Jurkat, Clone E6-1 (cell line): ENCODE data around the gene PELI3.
"Not testable (repeated sequence)": the region's sequence is repeated elsewhere in the genome, so short reads cannot be mapped to it uniquely, and the experiment has no call there.

Experiments
- DNase-seq: peaks from one replicate; pipeline ENCODE4 v3.0.0-alpha.2; 2011; ENCODE audit warnings: low read depth, low spot score
- H3K4me3 ChIP-seq: 2 replicates; pipeline ENCODE4 v1.5.1; 2011; ENCODE audit warnings: mild to moderate bottlenecking, low read length, control low read depth, moderate library complexity

The PELI3 gene

GRCh38 chr11:66440940-66441282 is 25.8 kb upstream of the PELI3 start:
- not testable (repeated sequence) for H3K4me3 ChIP-seq, DNase-seq

GRCh38 chr11:66443602-66444001 is 23.1 kb upstream of the PELI3 start:
- no peak overlapping the region for H3K4me3 ChIP-seq
- DNase-seq: no peak

- no peak overlapping the region for H3K4me3 ChIP-seq
- DNase-seq: no peak
These were observed 19.7 kb upstream of the PELI3 start for GRCh38 chr11:66447012-66447411.

GRCh38 chr11:66448523-66448922 is 18.2 kb upstream of the PELI3 start:
- DNase-seq: no peak
- no peak overlapping the region for H3K4me3 ChIP-seq

- no peak for DNase-seq
- no peak overlapping the region for H3K4me3 ChIP-seq
These were observed 16.1 kb upstream of the PELI3 start for GRCh38 chr11:66450560-66450959.

GRCh38 chr11:66451663-66452062 is 15.0 kb upstream of the PELI3 start:
- no peak overlapping the region for H3K4me3 ChIP-seq
- no peak for DNase-seq

GRCh38 chr11:66454247-66454646 is 12.5 kb upstream of the PELI3 start:
- no peak overlapping the region for H3K4me3 ChIP-seq
- DNase-seq: no peak

GRCh38 chr11:66454828-66455227 is 11.9 kb upstream of the PELI3 start:
- H3K4me3 ChIP-seq: no peak overlapping the region
- no peak for DNase-seq

GRCh38 chr11:66457826-66458225 is 8.9 kb upstream of the PELI3 start:
- no peak for DNase-seq
- H3K4me3 ChIP-seq: no peak overlapping the region

- no peak for DNase-seq
- no peak overlapping the region for H3K4me3 ChIP-seq
These were observed 7.4 kb upstream of the PELI3 start for GRCh38 chr11:66459138-66459778.

- no peak for DNase-seq
- H3K4me3 ChIP-seq: no peak overlapping the region
These were observed 4.7 kb upstream of the PELI3 start for GRCh38 chr11:66462010-66462409.

GRCh38 chr11:66462911-66463310 is 3.8 kb upstream of the PELI3 start:
- no peak for DNase-seq
- H3K4me3 ChIP-seq: no peak overlapping the region

GRCh38 chr11:66464116-66464515 is 2.6 kb upstream of the PELI3 start:
- DNase-seq, H3K4me3 ChIP-seq: not testable (repeated sequence)

GRCh38 chr11:66464916-66465315 is 1.8 kb upstream of the PELI3 start:
- DNase-seq: no peak
- H3K4me3 ChIP-seq: no peak overlapping the region

- no peak for DNase-seq
- peak overlapping the region; percentile 61 for H3K4me3 ChIP-seq
These were observed 1.1 kb upstream of the PELI3 start for GRCh38 chr11:66465373-66466224.

GRCh38 chr11:66467034-66467659 is 442 bp downstream of the PELI3 start:
- DNase-seq: no peak
- peak overlapping the region; percentile 61 for H3K4me3 ChIP-seq

- DNase-seq: no peak
- peak overlapping the region; percentile 61 for H3K4me3 ChIP-seq
These were observed 1.1 kb downstream of the PELI3 start for GRCh38 chr11:66467756-66468155.

- DNase-seq: no peak
These were observed 2.0 kb downstream of the PELI3 start for GRCh38 chr11:66468691-66469090.

GRCh38 chr11:66469441-66469840 is 2.7 kb downstream of the PELI3 start:
- DNase-seq: no peak
- no peak overlapping the region for H3K4me3 ChIP-seq

More at GRCh38 chr11:66468691-66469090, 2.0 kb downstream of the PELI3 start:
- H3K4me3 ChIP-seq: no peak overlapping the region

- no peak for DNase-seq
- H3K4me3 ChIP-seq: no peak overlapping the region
These were observed 3.3 kb downstream of the PELI3 start for GRCh38 chr11:66470015-66470414.
